ENCODE data around the gene ATG13.
"Not testable (repeated sequence)": the region's sequence is repeated elsewhere in the genome, so short reads cannot be mapped to it uniquely, and the experiment has no call there.

The ATG13 gene

DNA sequence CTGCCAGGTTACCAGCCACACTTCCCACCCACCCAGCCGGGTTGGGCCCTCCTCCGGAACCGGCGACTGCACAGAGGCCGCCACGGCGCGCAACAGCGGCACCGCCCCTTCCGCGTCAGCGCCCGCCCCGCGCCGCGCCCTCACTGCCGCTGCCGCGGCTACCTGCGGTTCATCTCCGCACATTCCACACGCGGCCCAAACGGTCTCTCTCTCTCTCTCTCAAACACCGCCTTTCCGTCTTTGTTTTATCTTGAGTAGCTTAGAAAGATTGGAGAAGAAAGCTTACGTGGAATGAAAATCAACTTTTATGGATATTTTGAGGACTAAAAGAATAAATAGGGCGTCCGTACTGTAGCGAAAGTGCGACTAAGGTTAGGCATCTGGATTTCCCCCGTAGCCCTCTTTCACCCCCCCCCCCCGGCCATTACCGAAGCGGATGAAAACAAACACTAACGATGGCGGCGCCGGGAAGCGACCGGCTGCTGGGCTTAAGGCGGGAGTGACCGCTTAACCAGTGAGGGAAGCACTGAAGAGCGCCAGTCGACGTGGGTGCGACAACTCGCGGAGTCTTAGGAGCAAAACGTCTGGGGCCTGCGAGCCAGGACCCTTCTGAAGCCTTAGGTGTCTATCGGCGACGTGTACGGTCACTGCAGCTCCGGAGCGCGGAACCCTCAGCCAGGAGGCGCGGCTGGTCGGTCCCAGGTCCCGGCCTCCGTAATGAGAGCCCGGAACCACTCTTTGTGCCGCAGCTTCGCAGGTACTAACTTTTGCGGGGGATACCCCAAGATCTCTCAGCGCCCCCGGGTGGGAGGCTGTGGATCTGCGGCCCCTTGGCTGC is at the start of gene ATG13, which contains the start of gene HARBI1:
Gene ATG13 (plus strand): TSS at position 420 of the 838 bp plus-strand sequence. CDS start 26,739 bp downstream, outside the sequence.
Gene HARBI1 (minus strand): TSS at position 94 of the 838 bp plus-strand sequence. CDS start 990 bp downstream, outside the sequence.
- DNase-seq (ENCODE audit: low read depth), result peak; percentile 38

DNA sequence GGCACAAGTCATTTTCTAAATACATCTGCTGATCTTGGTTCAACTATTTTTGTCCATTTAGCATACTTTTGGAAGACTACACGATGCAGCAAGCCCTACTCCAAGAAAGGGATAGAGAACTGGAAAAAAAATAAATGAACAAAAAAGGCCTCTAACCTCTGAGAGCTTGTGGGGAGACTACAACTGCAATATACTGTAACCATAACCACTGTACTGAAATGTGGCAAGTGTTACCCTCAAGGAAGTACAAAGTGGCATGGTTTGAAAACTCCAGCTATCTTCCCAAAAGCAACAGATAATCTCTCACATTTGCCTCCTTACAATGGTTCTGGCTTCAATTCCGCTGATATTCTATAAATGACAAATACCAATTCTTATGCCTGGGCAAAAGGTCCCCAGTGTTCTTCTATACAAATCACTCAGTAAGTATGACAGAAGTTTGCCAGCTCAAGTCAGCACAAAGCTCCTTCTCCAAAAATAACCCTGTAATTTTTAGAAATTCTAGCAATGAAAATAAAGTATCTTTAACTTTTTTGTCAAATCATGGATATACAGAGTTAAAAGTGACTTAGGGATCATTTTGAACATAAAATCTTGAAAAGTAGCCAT is 46.5 kb upstream of the ATG13 start:
- DNase-seq (ENCODE audit: low read depth), result no peak

DNA sequence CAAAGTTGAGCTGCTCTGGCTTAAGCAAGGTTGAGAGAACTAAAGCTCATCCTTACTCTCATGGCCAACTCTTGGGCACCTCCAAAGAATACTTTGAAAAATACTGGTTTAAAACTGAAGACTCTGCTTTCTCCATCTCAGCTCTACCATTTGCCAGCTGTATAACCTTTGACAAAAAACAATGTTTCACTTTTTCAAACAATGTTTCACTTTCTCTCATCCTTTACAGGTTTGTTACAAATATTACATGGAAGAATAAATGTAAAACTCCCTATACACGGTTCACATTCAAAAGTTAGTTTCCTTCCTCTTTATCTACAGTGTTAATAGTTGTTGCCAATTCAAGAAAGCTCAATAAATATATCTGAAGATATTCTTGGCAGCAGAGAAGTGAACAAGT is 42.7 kb upstream of the ATG13 start:
- DNase-seq (ENCODE audit: low read depth), result no peak

DNA sequence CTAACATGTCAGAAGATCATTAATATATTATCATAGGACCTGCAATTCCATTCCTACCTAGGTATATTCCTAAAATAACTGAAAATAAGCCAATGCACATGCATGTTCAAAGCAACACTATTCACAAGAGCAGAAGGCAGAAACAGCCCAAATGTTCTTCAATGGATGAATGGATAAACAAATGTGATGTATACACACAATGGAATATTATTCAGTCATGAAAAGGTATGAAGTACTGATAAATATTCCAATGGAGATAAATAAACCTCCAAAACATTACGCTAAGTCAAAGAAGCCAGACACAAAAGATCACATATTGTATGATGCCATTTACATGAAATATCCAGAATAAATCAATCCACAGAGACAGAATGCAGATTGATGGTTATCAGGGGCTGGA is 40.3 kb upstream of the ATG13 start:
- no peak for DNase-seq (ENCODE audit: low read depth)

DNA sequence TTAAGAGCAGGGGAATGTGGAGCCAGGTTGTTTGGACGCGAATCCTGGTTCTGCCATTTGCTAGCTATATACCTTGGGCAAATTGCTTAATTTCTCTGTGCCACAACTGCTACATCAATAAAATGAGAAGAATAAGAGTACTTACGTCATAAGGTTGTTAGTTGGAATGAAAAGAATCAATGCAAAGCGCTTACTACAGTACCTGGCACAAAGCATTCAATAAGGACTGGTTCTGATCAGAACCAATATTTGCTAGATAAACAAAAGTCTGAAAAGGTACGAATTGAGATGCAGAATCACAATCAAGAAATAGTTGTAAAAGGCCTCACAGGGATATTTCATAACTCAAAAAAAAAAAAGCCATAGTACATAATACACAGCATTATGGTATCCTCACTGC is 34.8 kb upstream of the ATG13 start:
- DNase-seq (ENCODE audit: low read depth), result no peak

DNA sequence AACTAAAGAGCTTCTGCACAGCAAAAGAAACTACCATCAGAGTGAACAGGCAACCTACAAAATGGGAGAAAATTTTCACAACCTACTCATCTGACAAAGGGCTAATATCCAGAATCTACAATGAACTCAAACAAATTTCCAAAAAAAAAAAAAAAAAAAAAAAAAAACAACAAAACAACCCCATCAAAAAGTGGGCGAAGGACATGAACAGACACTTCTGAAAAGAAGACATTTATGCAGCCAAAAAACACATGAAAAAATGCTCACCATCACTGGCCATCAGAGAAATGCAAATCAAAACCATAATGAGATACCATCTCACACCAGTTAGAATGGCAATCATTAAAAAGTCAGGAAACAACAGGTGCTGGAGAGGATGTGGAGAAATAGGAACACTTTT is 33.8 kb upstream of the ATG13 start:
- DNase-seq (ENCODE audit: low read depth), result not testable (repeated sequence)

DNA sequence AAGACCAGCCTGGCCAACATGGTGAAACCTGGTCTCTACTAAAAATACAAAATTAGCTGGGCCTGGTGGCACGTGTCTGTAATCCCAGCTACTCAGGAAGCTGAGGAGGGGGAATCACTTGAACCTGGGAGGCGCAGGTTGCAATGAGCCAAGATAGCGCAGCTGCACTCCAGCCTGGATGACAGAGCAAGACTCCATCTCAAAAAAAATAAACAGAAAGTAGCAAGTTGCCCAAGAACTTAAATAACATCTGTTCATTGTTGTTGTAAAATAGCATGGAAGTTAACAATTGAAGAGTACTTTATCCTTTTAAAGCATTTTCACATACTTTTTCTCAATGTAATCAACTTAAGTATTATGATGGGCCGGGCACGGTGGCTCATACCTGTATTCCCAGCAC is 29.2 kb upstream of the ATG13 start:
- no peak for DNase-seq (ENCODE audit: low read depth)

DNA sequence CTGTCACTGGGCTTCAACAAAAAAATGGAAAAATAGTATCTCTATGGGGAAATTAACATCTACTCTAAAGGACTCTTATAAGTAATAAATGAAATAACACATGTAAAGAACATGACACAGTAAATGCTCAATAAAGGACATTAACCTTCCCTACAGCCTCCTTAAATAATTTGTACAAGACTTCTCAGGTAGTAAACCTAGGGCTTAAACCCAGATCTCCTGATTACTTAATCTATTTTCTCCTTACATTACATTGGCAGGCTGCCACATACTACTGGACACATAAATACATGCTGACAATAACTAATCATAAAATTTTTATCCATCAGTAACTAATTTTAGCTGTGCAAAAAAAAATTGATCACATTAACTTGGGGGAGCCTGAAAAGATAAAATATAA is 28.4 kb upstream of the ATG13 start:
- DNase-seq (ENCODE audit: low read depth), result no peak

DNA sequence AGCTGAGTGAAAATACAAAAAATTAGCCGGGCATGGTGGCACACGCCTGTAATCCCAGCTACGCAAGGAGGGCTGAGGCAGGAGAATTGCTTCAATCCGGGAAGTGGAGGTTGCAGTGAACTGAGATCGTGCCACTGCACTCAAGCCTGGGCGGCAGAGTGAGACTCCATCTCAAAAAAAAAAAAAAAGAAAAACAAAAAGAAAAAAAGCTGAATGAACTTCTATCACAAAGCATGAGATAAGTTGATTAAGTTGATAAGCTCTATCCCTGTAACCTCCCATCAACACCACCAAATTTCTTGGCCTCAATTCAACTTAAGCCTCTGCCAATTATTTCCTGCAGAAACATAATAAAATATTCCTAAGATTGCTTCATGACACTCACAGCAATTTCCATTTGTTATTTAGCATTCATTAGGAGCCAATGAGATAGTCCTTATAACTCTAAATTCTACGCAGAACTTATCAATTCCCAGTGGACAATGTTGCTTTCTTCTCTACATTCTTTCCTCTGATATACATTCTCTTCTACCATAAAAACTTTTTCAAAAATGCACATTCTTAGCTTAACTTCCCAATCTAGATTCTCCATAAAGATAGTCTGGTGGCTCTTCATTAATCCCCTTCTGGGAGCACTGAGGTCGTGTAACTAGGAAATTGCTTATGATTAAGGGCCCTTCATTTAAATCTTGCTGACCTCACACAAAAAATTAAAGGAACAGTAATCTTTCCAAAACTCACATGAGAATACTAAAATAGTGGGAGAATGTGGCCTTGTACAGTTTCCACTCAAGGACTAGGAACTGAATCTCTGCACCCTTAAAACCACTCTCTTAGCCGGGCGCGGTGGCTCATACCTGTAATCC is 26.4 kb upstream of the ATG13 start:
- DNase-seq (ENCODE audit: low read depth), result no peak

DNA sequence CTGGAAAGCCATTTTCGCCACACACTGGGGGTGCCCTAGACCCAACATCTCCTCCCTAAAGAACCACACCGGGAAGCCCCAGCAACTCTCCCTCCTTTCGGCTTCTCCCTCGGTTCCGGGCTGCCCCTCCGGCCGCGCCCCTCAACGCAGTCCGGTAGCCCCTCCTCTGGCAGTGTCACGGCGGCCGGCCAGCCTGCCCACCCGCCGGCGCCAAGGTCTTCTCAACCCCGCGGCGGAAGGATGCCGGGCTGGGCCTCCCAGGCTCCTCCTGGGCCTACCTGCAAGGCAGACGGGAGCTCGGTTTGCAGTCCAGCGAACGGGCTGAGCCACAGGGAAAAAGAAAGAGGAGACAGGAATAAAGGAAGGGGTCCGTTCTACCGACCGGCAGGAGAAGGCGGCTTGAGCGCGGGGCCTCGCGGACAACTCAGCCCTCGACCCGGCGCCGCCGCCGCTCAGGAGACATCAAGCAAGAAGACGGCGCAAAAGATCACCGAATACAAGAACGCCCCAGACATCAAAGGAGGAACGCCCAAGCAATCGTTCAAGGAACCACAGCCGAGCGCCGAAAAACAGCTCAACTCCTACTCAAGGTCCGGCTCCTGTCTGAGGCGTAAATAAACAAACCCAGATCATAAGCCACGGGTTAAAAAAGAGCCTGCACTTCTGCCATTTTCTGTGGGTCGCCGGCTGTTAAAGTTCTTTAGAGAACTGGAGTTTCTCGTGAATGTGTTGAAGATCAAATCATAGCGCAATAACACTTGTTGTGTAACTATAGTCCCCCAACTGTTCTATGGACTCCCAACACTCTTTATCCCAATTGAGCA is 23.6 kb upstream of the ATG13 start, which contains the start of gene AMBRA1:
Gene AMBRA1 (minus strand): TSS at position 474 of the 824 bp plus-strand sequence. CDS start 45,643 bp downstream, outside the sequence.
- peak; percentile 78 for DNase-seq (ENCODE audit: low read depth)

DNA sequence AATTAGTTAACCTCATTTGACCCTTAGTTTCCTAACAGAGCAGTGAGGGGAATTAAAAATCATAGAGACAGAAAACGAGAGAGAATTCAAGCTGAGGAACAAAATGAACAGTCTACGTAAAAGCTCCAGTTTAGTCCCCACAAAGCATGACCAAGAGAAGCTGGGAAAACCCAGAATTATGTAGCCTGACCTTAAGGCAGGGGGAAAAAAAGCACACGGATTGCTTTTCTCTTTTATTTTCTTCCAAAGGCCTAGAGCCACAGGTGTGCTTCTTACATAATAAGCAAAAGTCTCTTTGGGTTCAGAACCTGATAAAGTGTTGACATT is 23.0 kb upstream of the ATG13 start:
- no peak for DNase-seq (ENCODE audit: low read depth)

DNA sequence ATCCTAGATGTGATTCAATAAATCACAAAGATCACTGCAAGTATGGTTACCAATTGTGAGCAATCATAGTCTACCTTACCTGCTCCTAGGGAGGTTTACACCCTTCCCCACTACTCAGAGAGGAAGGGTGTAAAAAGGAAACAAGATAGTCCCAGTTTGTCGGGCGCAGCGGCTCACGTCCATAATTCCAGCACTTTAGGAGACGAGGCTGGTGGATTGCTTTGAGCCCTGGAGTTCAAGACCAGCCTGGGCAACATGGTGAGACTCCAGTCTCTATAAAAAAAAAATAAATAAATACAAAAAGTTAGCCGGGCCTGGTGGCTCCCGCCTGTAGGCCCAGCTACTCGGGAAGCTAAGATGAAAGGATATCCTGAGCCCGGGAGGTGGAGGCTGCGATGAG is 22.6 kb upstream of the ATG13 start:
- no peak for DNase-seq (ENCODE audit: low read depth)

DNA sequence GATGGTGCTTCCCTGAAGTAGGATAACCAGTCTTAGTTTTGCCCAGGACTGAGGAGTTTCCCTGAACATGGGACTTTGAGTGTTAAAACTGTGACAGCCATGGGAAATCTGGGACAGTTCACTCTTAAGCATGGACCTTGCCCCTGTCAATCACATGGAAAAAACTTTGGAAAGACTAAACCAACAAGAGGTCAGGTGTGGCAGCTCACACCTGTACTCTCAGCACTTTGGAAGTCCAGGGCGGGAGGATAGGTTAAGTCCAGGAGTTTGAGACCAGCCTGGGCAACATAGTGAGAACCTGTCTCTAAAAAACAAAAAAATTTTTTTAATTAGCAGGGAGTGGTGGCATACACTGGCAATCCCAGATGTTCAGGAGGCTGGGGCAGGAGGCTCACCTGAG is 20.2 kb upstream of the ATG13 start:
- no peak for DNase-seq (ENCODE audit: low read depth)

DNA sequence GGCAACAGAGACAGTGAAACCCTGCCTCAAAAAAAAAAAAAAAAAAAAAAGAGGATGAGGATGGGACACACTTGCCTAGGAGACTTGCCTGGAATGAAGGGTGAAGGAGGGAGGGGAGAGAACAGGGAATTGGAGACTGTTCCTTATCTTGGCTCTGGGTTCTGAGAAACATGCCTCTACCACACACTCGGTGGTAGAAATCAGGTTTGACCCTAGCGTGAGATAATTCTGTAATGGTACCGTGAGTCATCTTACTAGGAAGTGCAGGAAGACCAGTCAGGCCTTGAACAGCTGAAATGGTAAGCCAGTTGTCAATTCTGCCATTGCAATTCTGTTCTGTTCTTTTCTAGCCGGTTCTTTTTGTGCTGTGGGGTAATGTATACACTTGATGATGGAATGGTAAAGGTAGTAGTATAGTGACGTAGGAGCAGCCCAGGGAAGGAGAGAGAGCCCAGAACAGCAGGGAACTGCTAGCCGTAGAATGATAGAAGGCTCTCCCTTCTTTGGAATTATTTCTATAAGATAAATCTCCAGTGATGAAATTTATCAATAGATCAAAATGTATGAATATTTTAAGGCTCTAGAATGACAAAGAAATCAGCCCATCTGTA is 19.6 kb upstream of the ATG13 start:
- DNase-seq (ENCODE audit: low read depth), result no peak

DNA sequence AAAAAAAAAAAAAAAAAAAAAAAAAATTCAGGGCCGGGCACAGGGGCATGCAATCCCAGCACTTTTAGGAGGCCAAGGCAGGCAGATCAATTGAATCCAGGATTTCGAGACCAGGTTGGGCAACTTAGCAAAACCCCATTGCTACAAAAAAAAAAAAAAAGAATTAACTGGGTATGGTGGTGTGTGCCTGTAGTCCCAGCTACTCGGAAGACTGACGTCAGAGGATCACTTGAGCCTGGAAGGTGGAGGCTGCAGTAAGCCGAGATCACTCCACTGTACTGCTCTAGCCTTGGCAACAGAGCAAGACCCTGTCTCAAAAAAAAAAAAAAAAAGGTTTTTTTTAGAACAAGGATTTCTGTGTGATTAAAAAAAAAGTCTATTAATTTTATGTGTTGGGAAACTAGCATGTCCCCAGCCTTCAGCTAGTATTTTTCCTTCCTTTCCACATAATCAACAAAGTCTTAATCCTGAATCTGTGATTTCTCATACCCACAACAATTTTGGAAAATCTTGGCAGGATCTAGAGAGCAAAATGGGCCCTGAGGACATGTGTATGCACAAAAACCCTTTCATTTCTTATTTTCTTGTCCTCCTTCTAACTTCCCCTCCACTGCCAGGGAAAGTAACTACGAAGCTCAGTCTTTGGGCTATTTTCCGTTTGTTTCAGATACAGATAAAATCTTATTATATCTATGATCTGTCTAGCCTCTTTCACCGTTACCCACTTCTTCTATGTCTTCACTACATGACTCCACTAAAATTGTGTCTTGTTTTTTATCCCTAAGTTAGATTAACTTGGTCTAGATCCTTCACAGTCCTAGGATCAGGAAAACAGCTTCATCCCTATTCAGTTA is 17.8 kb upstream of the ATG13 start:
- no peak for DNase-seq (ENCODE audit: low read depth)

DNA sequence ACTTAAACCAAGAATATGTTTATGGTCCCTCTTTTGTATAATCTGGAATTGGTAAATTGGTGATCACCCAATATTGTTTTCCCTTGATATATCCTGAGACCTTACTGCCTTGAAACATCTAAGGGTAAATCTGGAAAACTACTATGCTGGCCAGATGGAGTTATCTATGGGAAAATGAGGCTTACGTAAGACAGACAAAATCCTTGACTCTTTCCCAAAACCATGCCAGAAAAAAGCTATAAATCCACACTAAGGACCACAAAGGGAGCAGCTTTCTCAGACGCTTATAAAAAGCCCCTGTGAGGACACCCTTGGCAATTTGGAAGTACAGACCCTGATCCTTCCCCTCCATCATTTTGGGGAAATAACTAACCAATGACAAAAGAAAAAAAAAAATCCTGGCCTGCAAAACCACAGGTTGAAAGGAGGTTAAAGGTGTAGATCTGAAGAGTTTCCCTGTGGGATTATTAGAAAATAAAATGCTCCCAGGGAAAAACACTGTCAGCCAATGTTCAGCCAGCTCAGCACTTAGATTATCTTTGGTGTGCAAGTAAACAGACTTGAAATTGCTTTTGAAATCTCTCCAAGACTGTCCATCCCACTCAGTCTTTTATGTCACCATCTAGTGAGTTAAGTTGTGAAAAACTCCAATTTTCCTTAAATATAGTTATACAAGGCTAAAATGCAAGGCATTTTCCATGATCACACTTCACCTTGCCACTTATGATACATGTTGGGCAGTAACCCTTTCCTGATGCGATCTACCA is 17.0 kb upstream of the ATG13 start:
- DNase-seq (ENCODE audit: low read depth), result no peak

DNA sequence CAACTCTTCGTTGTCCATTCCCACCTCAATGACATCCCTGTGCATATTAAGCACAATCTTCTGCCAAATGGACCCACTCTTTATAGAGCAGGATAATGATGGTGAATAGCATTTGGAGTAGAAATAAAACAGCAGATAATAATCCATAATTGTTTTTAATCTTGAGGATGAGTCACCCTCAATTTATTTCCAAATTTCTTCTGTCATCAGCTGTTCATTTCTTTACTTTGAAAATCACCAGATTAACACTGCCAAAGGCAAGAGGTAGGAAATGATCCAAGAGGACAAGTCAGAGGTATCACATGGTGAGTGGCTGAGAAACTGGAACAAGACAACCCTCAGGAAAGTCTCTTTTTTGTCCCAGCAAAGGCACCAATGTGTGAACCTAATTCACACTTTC is 16.2 kb upstream of the ATG13 start:
- no peak for DNase-seq (ENCODE audit: low read depth)

DNA sequence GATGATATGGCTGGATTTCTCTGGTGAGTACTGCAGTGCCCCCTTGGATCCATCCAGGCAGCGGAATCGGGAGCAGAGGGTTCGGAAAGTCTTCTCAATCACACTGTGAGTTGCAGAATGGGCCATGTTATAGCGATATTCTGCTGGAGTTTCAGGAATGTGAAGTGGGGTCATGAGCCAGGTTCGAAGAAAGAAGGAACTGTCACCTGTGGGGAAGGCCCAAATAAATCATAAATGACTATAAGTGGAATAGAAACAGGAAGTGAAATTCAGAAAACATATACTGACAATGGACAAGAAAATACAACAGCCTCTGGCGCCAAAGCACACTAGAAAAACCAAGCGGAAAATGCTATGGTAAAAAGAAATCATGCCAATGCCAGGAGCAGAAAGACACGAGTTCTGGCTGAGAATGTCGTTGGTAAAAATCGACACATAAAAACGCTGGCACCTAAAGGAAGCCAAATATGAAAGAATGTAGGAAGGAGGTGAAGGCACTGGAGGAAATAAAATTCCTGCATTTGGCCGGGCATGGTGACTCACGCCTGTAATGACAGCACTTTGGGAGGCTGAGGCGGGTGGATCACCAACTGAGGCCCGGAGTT is 13.5 kb upstream of the ATG13 start:
- no peak for DNase-seq (ENCODE audit: low read depth)

DNA sequence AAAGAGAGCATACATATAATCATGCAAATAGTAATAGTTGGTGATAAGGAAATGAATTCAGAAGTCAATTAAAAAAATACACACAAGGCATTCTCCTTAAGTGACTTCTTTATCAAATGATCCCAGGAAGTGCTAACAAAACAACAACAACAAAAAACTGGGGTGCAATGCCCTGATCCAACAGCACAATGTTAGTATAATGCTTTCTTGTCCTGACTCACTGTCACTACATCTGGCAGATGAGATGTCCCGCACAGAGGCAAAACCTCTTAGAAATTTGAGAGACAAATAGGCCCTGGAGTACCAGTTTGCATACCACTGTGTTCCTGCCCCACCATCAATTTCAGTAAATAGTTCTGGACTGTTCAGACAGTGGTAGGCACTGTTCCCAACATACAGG is 12.6 kb upstream of the ATG13 start:
- no peak for DNase-seq (ENCODE audit: low read depth)

Measured in non-pigmented ciliary epithelial cell (primary cell).